ENCODE measurements around the gene NR1H4. TPM values are rescaled to one million over a fixed set of nuclear protein-coding genes. Genes with fewer than 3 reads are reported as not detected.

Gene NR1H4
- total and polyA plus RNA-seq, 2 of the 13 experiments (the other 11 are each of a cell fraction or from before 2014, with no cell fraction given), result 27.3 to 114 TPM

GRCh38 chr12:100437038-100437841, 36.4 kb upstream of the NR1H4 start (continued):
- TF ChIP-seq ZNF724P (CRISPR knock-in tag; IDR thresholded peaks at IDR 0.05; ENCODE audit: borderline replicate concordance), result no peak
- no peak for TF ChIP-seq SMAD1 (CRISPR knock-in tag; IDR thresholded peaks at IDR 0.05; ENCODE audit: borderline replicate concordance, low read depth)
- TF ChIP-seq KIAA2018 (CRISPR knock-in tag; IDR thresholded peaks at IDR 0.05; ENCODE audit: borderline replicate concordance), result no peak
- no peak for TF ChIP-seq MAFF (IDR thresholded peaks at IDR 0.05; ENCODE audit: low read depth, low read length)
- peak; percentile 96 for TF ChIP-seq PITX1 (CRISPR knock-in tag; IDR thresholded peaks at IDR 0.05)
- TF ChIP-seq PHF21A (CRISPR knock-in tag; IDR thresholded peaks at IDR 0.05), result peak; percentile 98
- 0 out of 3 replicates have a peak, but pooled peaks have one; percentile 24 for TF ChIP-seq MXI1 (IDR thresholded peaks at IDR 0.05; ENCODE audit: borderline replicate concordance, low read depth, low read length)
- peak; percentile 33; the same call in 1 of the 2 replicates for TF ChIP-seq SMC3 (IDR thresholded peaks at IDR 0.05; ENCODE audit: low read length)
- TF ChIP-seq SNAPC4 (CRISPR knock-in tag; IDR thresholded peaks at IDR 0.05), result no peak
- no peak for TF ChIP-seq REL (CRISPR knock-in tag; conservative IDR thresholded peaks at IDR 0.05)
- TF ChIP-seq CBFB (CRISPR knock-in tag; IDR thresholded peaks at IDR 0.05), result peak; percentile 90
- TF ChIP-seq SRY (CRISPR knock-in tag; IDR thresholded peaks at IDR 0.05), result peak; percentile 60; the same call in 1 of the 2 replicates
- TF ChIP-seq ZNF510 (CRISPR knock-in tag; IDR thresholded peaks at IDR 0.05; ENCODE audit: low read depth), result no peak
- no peak for TF ChIP-seq ZNF563 (CRISPR knock-in tag; IDR thresholded peaks at IDR 0.05)
- peak; percentile 73 for TF ChIP-seq ZNF792 (CRISPR knock-in tag; IDR thresholded peaks at IDR 0.05)
